Measurements from ENCODE around the gene ZNF81. TPM values are rescaled to one million over a fixed set of nuclear protein-coding genes. Genes with fewer than 3 reads are reported as not detected.

The ZNF81 gene
- total and polyA plus RNA-seq, 2 of the 13 experiments (the other 11 are each of a cell fraction or from before 2014, with no cell fraction given): 1.4 to 3.2 TPM

- H3K36me3 ChIP-seq (replicated peaks in 1 of 2; ENCODE audit: control insufficient read depth in 1 of 2, insufficient read depth in 2 of 2, low read length in 2 of 2): no peaks in the 10 kb centered on the region
- H3K9me3 ChIP-seq (ENCODE audit: low read length): no peaks in the 10 kb centered on the region
- H3K9ac ChIP-seq (ENCODE audit: insufficient read depth, low read depth, low read length): no peak overlapping the region
- H3K4me3 ChIP-seq (replicated peaks in 1 of 3; ENCODE audit: insufficient read depth in 1 of 3, low read depth in 2 of 3, low read length in 3 of 3): no peak overlapping the region
- H3K27ac ChIP-seq (ENCODE audit: extremely low read length, insufficient read depth, low read length): no peak overlapping the region
- no peak overlapping the region for H3K4me2 ChIP-seq (ENCODE audit: low read depth, low read length)
- H3K79me2 ChIP-seq (ENCODE audit: insufficient read depth, low read length): no peaks in the 10 kb centered on the region
- no peaks in the 10 kb centered on the region for H3K4me1 ChIP-seq (ENCODE audit: insufficient read depth, low read length)
- DNase-seq (ENCODE audit: low spot score): no peak
- BruUV-seq (replicated peaks): no TSS peak
- no peak for FAIRE-seq
- no peaks in the 10 kb centered on the region for H3K27me3 ChIP-seq (ENCODE audit: control insufficient read depth in 1 of 2, insufficient read depth in 2 of 2, low read length in 2 of 2)
- in situ Hi-C loops (cut with HindIII; ENCODE audit: extremely low pct_ligation_motif_present, low pct_unique_long_range_greater_than_20kb) (no loop called here), intact Hi-C loops (cut with micrococcal nuclease; ENCODE audit: unreplicated experiment) (no loop called here)
- POLR2A ChIA-PET: no interaction called here
- TF ChIP-seq MXD4 (CRISPR knock-in tag; IDR thresholded peaks at IDR 0.05): no peak
- no peak for TF ChIP-seq ARNT (IDR thresholded peaks at IDR 0.05)
- no peak for TF ChIP-seq ZNF775 (CRISPR knock-in tag; IDR thresholded peaks at IDR 0.05; ENCODE audit: borderline replicate concordance)
- TF ChIP-seq, protein P1, sequence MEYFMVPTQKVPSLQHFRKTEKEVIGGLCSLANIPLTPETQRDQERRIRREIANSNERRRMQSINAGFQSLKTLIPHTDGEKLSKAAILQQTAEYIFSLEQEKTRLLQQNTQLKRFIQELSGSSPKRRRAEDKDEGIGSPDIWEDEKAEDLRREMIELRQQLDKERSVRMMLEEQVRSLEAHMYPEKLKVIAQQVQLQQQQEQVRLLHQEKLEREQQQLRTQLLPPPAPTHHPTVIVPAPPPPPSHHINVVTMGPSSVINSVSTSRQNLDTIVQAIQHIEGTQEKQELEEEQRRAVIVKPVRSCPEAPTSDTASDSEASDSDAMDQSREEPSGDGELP (IDR thresholded peaks at IDR 0.05; ENCODE audit: borderline replicate concordance, low read depth): no peak
- TF ChIP-seq ARID2 (CRISPR knock-in tag; IDR thresholded peaks at IDR 0.05; ENCODE audit: borderline replicate concordance): no peak
- no peak for TF ChIP-seq ZKSCAN5 (CRISPR knock-in tag; IDR thresholded peaks at IDR 0.05)
- TF ChIP-seq SSRP1 (CRISPR knock-in tag; IDR thresholded peaks at IDR 0.05): no peak
- no peak for TF ChIP-seq SYNCRIP (IDR thresholded peaks at IDR 0.05; ENCODE audit: insufficient read depth, low read depth, low read length)
- TF ChIP-seq ZNF776 (CRISPR knock-in tag; IDR thresholded peaks at IDR 0.05): no peak
- no peak for TF ChIP-seq ZFP91 (CRISPR knock-in tag; IDR thresholded peaks at IDR 0.05; ENCODE audit: borderline replicate concordance)
- no peak for TF ChIP-seq ZNF512B (CRISPR knock-in tag; IDR thresholded peaks at IDR 0.05; ENCODE audit: borderline replicate concordance)
- TF ChIP-seq SRSF9 (IDR thresholded peaks at IDR 0.05; ENCODE audit: borderline replicate concordance, insufficient read depth, low read depth, low read length, poor library complexity, severe bottlenecking): no peak
- TF ChIP-seq ZNF614 (CRISPR knock-in tag; IDR thresholded peaks at IDR 0.05; ENCODE audit: borderline replicate concordance): no peak
- CTCF ChIA-PET (ENCODE audit: low intra/inter-chr PET ratio, low total read pairs): no interaction called here
- no peaks in the 10 kb centered on the region for H4K20me1 ChIP-seq (ENCODE audit: insufficient read depth, low read length)
- 24% methylated on average over 9 of the region's 15 CpGs for WGBS (ENCODE audit: low lambda C conversion rate)
- no peak for ATAC-seq
- no peak overlapping the region for H2AFZ ChIP-seq (ENCODE audit: low read length)
Measured at GRCh38 chrX:47936224-47936939, 99.7 kb downstream of the ZNF81 start.
